GM21825 (cell line): ENCODE data around the gene KRT15.

Experiments
- ATAC-seq: cut with Tn5 transposase; IDR thresholded peaks from one replicate; pipeline ENCODE4 v1.9.1; 2021; ENCODE audit warnings: mild to moderate bottlenecking, moderate library complexity; ENCODE audit not compliant: unreplicated experiment

The KRT15 gene

DNA sequence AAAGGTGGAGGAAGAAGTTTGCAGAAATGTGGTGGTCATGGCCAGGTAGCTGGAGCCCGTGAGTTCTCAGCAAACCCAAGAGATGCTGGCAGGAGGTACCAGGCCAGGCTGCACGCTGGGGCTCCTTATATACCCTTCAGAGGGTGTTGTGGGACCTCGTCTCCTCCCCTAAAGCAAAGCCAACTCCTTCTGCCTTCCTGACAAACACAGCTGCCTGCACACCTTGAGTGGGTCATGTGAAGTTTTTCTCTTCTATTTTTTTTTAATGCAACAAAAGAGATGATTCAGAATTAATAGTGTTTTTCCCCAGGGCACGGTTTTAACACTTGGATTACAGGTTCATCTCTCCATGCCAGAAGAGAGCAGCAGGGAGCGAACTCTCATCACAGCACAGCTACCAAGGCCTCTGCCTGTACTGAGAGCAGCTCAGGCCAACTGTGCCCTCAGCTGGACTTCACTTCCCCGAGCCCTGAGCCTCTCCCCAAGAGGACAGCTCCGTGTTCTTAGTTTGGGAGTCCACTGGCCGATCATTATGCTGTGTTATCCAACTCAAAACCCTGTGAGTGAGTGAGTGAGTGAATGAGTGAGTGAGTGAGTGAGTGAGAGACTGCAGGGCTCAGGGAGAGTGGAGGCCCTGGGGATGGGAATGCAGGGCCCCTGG lies at the start of gene KRT15:
KRT15 (minus strand) TSS at position 102 of the 661 bp plus-strand sequence; CDS start at position 39, 63 bp downstream.
- no peak for ATAC-seq

DNA sequence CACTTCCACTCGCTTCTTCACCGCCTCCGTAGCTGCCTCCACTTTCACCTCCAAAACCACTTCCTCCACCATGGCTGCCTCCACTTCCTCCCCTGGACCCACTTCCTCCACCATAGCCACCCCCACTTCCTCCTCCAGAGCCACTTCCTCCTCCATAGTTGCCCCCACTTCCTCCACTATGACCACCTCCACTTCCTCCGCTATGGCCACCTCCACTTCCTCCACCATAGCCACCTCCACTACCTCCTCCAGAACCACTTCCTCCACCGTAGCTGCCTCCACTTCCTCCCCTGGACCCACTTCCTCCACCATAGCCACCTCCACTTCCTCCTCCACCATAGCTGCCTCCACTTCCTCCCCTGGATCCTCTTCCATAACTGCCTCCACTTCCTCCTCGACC lies 48.6 kb upstream of the KRT15 start:
- ATAC-seq: no peak

DNA sequence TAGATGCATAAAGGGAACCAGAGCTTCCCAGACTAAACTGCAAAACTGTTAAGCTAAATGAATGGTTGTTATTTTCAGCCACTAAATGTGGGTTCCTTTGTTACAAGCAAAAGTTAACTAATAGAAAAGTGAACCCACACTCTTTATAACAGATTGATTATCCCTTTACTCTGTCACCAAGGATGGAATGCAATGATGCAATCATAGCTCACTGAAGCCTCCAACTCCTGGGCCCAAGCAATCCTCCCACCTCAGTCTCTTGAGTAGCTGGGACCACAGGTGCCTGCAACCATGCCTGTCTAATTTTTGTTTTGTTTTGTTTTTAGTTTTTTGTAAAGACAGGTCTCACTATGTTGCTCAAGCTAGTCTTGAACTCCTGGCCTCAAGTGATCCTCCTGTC lies 46.6 kb upstream of the KRT15 start:
- ATAC-seq: no peak

DNA sequence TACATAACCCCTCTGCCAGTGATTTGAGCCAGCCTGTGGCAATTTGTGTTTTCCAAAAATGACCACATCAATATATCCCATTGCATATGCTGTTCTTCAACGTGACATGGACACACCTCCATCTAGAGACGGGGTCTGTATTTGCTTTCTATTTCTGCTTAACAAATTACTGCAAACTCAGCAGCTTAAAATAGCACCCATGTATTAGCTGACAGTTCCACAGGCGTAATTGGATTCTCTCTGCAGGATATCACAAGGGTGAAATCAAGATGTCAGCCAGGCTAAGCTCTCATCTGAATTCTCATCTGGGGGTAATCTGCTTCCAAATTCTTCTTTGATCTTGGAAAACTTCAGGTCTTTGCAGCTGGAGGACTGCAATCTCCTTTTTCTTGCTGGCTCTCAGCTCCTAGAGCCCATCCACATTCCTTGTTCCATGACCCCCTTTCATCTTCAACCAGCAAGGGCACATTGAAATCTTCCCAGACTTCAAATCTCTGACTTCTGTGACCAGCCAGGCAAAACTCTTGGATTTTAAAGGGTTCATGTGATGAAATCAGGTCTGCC lies 45.0 kb upstream of the KRT15 start:
- ATAC-seq: no peak

DNA sequence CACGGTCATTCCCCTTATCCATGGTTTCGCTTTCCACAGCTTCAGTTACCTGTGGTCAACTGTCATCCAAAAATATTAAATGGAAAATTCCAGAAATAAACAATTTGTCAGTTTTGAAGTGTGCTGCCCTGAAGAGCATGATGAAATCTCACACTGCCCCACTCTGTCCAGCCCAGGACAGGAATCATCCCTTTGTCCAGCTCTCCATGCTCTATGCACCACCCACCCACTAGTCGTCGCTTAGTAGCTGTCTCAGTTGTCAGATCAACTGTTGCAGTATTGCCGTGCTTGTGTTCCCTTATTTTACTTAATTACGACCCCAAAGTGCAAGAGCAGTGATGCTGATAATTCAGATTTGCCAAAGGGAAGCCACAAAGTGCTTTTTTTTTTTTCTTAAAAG lies 42.9 kb upstream of the KRT15 start:
- no peak for ATAC-seq

DNA sequence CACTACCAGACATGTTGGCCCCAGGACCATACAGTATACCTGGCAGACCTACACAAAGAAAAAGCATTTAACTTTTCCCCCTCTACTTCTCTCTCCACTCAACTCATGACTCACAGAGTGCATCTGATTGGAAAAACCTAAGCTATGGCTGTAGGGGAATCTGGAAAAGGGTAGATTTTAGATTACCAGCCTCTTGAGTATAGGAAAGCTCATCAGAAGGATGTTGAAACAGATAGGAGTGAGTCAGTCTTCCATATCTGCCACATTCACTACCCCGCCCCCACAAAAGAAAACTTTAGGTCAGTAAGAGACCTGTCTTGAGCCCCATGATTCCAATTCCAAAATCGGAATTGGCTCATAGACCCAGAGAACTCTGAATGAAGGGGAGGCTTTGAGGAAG lies 40.9 kb upstream of the KRT15 start:
- ATAC-seq: no peak

DNA sequence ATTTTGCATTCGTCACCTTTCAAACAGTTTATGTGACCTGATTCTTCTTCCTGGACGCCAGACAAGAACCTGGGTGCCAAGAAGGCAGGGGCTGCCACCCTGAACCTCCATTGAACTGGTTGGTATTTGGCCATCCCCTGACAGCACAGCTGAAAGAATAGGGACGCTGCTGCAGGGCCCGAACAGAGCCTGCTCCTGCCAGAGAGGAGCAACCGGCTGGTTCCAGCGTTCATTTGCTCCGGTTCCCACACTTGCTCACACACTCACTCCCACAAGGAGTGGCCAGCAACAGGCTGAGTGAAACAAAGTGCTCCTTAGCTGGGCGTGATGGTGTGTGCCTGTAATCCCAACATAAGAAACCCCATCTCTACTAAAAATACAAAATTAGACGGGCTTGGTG lies 38.2 kb upstream of the KRT15 start:
- no peak for ATAC-seq

DNA sequence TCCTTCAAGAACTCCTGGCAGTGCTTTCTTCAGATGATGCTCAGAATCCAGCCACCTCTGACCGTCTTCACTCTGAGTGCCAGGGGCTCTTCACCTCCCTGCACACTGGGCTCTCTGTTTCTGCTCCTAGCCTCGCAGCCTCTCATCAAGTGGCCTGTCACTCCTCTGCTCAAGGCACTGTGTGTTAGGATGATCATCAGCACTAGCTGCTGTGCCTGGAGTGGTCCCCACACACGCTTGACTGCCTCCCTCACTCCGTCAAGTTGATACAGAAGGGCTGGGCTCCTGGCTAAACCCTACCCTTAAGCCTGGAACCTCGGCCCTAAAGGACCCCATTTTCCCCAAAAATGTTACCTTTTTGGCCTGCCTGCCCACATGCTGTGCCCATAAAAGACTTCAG lies 37.6 kb upstream of the KRT15 start:
- ATAC-seq: no peak

DNA sequence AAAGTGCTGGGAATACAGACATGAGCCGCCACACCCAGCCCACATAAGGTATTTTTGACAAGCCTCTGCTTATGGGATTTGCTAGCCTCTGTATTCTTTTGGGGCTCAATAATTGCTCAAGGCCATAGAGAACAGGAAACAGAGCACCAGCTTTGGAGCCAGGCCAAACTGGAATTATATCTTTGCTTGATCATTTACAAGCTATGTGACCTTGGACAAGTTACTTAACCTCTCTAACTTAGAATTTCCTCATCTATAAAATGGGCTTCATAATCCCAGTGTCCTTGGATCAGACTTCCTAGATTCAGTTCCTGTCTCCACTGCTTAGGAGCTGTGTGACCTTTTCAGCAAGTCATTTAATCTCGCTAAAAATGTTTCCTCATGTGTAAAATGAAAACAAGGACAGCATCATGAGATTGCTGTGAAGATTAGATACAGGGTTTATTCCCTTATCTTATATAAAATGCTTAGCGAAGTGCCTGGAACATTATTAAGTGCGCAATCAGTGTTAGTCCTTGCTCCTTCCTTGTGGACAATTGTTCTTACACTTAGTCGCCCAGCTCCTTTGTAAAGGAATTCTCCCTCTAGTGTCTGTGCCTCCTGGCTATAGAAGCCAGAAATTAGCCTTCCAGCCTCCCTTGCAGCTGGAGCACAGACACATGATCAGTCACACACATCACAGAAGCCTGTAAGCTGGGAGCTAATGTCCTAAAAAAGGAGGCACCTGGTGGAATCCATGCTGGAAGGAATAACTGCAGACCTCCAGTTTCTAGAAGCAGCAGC lies 36.6 kb upstream of the KRT15 start:
- ATAC-seq: no peak

DNA sequence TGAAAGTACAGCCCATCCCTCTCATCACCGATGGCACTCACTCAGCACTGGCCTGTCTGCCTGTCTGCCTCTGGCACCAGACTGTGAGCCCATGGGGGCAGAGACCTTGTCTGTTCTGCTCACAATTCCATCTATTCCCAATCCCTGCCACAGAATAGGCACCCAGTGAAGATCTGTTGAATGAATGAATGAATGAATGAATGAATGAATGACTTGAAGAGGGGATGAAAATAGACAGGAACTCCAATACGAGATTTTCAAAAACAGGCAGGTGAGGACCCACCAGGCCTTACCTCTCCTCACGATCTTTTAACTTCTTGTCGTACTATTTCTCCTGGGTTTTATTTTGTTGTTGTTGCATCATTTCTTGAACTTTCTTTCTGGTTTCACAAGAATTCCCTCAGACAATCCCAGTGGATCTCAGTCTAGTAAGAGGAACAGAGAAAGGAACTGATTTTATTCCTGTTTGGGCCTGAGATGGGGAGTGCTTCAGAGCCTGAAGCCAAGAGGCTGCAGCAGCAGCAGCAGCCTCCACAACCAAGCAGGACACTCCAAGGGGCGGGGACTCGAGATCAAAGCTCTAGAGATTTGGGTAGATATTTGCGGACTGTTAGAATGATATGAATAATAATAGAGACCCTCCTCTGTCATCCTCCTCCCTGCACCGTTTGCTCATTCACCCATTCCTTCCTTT lies 35.4 kb upstream of the KRT15 start:
- no peak for ATAC-seq

DNA sequence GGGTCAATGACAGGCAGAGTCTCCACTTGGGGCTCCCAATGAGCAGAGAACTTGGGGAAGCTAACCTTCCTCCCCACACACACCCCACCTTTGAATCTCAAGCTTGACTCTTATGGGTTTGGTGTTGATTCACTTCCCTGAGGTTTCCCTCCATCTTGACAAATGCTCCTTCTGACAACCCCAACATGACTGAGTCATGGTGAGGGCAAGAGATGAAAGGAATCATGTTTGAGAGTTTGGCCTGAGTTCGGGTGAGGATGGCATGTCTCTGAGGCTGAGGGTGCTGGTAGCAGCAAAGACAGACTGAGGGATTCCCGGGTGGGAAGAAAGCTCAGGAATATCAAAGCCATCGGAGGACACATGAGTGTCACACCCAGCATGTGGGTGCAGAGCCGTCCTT lies 34.5 kb upstream of the KRT15 start:
- ATAC-seq: no peak

DNA sequence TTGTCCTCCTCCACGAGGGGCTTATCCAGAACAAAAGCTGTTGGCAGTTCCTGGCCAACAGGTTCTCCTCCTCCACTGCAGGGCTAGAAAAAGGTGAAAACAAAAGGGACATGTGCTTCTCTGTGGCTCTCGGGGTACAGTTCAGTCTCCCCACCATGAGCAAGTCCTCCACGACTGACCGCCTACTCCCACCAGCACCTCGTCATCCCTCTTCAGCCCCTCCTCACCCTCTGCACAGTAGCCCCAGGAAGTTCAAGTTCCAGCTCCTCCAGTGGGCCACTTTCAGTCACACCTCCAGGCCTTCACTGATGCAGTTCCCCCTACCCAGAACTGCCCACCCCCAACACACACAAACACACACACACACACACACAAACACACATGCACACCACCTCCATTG lies 33.8 kb upstream of the KRT15 start:
- no peak for ATAC-seq

DNA sequence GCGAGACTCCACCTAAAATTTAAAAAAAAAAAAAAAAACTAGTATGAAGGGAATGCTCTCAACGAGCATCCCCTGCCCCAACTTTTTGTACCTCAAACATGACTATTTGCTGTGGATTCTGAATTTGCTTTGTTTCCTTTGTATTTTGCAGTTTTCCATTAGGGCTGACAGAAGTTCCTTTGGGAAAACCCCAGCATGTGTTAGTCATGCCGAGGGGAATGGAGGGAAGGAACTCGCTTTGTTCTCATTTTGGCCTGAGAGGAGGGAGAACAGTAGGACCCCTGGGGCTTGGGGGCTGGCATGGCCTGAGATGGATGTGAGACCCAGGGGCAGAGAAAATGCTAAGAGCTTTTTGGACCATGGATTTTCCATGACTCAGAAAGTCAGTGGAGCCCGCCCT lies 32.7 kb upstream of the KRT15 start:
- no peak for ATAC-seq

DNA sequence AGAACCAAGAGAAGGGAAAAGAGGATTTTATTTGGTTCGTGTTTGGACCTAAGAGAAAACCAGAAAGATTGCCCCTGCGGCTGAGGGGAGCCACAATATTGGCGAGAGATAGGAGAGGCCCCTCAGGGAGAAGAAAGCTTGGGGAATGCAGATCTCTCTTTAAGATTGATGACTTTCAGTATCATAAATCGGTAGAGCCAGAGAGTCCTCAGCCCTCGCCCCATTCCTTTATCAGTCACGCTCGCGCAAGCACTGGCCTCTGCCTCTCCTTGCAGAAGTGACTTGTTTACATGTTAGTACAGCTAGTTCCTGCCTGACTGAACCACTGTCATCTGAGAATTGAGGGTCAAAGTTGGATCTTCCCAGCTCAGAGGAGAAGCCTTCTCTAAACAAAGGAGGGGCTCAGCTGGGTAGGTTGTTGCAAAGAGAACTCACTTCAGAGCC lies 30.9 kb upstream of the KRT15 start:
- no peak for ATAC-seq

DNA sequence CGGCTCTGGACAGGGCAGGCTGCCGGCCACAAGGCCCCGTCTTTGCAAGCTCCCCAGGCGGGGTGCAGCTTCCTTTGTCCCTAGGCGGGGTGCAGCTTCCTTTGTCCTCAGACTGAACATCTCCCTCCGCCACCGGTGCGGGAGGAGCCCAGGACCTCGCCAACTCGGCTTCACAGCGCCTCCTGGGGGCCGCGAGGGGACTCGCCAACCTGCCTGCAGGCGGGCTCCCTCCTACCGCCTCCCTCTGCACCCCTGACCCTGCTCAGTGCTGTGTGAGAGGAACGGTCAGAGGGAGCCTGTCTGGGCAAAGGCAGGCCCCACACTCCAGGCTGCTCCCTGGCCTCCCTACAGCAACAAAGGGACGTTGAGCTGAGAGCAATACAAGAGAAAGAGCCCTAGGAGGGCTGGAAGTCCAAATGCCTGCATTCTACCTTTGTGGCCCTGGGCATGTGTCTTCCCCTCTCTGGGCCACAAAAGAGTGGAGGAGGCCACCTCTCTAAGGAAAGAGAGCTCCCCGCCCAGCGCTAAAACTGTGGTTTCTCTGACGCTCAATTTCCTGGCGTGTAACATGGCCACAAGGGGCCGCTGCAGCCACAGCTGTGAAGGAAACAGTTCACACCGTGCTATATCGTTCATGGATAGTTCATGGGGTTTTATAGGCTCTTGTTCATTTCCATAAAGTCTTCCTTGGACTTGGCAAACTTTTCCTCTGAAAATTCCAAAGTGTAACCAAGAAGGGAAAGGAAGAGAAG lies 30.3 kb upstream of the KRT15 start:
- peak; percentile 51 for ATAC-seq

DNA sequence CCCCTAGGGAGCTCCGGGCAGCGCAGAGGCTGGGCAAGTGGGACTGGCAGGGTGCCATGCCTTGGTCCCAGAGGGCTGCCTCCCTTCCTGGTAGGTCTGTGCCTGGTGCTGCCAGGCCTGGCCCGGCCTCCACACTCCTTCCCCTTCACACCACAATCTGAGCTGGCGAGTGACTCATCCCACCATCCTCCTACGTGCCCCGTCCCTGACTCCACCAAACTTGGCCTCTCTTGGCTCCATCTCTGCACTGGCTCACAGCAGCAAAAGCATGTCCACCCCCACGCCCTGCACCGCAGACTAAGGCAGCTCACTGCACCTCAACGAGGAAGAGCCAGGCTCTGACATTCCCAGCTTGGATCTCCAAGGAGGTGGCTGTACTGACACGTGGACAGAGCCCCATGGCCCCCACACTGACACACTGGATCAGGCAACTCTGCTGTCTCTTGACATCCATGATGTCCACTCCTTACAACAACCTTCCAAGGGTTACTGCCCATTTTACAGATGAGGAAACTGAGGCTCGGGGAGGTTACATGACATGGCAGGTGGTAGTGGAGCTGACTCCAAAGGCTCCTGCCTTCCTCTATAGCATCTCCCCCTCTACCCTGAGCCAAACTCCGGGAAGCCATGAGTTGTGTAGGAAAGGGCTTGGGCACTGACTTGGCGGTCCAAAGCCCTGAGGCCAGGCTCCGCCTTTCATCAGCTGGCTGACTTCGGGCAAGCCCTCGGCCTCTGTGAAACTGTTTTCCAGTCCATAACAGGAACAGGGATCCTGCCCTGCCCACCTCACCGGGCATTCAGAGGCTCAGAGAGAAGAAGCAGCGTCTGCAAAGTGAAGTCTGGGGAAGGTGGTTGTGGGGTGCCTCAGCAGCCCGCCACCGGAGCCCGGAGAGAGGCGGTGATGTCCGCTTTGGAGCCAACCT lies 29.5 kb upstream of the KRT15 start:
- ATAC-seq: no peak

DNA sequence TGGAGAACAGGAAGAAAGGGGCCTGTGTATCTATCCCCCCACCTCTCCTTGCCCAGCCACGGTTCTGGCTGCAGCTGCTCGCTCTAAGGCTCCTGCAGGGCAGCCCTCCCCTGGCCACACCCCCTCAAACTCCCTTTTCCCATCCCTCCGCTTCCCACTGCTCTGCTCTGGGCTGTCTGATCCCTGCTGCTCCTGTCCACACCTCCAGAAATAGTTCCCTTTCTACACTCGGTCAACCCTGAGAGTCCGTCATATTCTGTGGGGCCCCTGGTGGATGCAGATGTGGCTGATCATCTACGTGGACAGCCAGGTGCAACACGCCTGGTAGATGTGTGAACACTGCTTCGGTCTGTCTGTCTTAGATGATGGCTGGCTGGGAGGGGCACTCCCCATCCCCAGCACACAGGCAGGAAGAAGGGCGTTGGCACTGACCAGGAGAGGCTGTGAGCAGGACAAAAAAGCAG lies 28.7 kb upstream of the KRT15 start:
- no peak for ATAC-seq

DNA sequence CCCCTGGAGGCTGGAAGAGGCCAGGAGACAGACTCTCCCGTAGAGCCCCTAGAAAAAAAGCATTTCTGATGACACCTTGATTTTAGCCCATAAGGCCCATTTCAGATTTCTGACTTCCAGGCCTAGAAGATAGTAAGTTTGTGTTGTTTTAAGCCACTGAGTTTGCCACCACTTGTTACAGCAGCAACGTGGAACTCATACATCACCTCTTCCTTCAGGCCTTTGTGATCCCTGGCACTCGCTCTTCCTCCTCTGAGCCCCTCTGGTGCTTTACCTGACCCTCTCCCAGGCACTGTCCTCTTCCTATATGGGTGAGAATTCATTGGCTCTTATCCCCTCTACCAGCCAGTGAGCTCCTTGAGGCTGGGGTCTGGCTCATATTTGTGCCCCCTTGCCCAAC lies 28.1 kb upstream of the KRT15 start:
- ATAC-seq: no peak

DNA sequence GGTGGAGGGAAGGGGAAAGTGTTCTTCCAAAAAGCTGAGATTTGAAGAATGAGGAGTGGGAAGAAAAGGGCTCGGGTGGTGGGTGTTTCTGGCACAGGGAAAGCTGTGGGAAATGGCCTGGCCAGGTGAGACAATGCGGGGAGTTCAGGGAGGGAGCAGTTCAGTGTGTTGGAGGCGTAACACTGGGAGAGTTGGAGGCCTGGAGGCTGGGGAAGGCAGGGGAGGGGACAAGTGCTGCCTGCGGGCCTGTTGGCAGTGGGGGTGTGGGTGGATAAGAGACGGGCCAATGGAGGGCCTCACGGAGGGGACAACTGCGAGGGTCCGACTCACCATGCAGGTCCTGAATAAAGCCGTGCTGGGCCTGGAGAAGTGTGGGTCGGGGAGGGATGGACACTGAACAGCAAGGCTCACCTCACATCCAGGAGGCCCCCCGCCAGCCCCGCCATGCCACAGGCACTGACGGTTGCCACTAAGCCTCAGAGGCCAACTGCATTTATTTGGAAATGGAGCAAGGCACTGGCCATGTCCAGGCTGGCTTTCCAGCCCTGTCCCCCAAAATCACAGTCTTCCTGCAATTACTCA lies 27.2 kb upstream of the KRT15 start:
- no peak for ATAC-seq
